Sciatic nerve (tissue), 2 donors: ENCODE measurements around the gene ATPAF1. TPM values are rescaled to one million over a fixed set of nuclear protein-coding genes. Genes with fewer than 3 reads are reported as not detected.

Experiments used
- ATAC-seq: fragments of 200-7000 bp; cut with Tn5 transposase; one replicate; pipeline ENCODE4 v1.9.1; 2020; ENCODE audit warnings: mild to moderate bottlenecking, moderate library complexity
- DNase-seq: peaks from one replicate; pipeline ENCODE4 v3.0.0-alpha.2; 2020; ENCODE audit warnings: low spot score
- intact Hi-C: fragments of 100-400 bp; cut with DNase I; formaldehyde crosslinking; loops from one replicate; pipeline ENCODE4 v1.14.2; 2022
- total RNA-seq: library from RNA; stranded (reverse); fragmentation: NEBNext Ultra II Directional; extraction: Animal tissue kit (Norgen Biotek cat#: 25700); gene quantifications from one replicate; pipeline ENCODE4 v1.2.1, GENCODE V29; 2021
- donor health status: DM: no; HTN: no; CAD: no.
- donor health status: DM: no; HTN: no; CAD: no.

Gene ATPAF1
- total RNA-seq, 1 donor from 2014 or later: 24.0 TPM

GRCh38 chr1:46621930-46622329 is 46.2 kb downstream of the ATPAF1 start:
- intact Hi-C loops: no loop called here
- no peak for ATAC-seq

GRCh38 chr1:46619656-46620258 is 48.4 kb downstream of the ATPAF1 start:
- intact Hi-C loops: no loop called here
- ATAC-seq (no peak), DNase-seq (no peak)

More at GRCh38 chr1:46621930-46622329, 46.2 kb downstream of the ATPAF1 start:
- no peak for DNase-seq

DNA sequence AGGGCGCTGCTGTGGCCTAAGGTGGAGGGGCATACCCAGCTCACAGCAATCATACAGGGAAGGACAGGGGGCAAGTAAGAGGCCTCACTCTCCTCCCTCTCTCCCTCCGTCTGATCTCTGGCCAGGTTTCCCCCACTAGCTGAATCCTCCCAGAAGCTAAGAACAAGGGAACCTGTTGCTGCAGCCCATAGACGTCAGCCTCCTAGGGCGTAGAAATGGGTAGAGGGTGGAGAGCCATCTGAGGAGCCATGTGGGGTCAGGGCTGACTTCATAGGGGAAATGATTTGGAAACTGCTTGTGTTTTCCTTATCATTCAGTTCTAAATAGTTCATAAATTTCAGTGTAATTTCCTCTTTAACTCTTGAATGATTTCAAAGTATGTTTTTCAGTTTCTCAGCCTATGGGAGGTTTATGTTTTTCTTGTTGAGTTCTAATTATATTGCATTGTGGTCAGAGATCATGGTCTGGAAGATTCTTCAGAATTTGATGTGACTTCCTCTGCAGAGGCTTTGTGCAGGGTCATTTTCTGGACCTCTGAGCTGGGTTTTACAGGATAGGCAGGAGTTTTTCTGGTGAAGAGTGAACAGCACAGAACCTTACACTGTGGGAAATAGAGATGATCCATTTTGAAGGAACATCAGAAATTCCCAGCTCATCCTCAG is 49.3 kb downstream of the ATPAF1 start:
- DNase-seq (no peak), ATAC-seq (no peak)
- intact Hi-C loops: no loop called here

DNA sequence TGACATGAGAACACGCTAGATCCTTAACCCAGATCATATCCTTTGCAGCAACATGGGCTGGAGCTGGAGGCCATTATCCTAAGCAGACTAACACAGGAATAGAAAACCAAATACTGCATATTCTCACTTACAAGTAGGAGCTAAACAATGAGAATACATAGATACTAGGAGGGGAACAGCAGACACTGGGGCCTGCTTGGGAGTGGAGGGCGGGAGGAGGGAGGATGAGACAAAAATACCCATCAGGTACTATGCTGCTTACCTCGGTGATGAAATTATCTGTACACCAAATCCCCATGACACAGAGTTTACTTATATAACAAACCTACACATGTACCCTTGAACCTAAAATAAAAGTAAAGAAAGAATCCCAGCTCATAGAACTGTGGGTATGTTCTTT is 50.3 kb downstream of the ATPAF1 start:
- intact Hi-C loops: no loop called here
- ATAC-seq (no peak), DNase-seq (no peak)

- ATAC-seq (peak; percentile 57), DNase-seq (no peak)
- intact Hi-C loops: no loop called here
Observed at GRCh38 chr1:46617108-46617800, 50.9 kb downstream of the ATPAF1 start.

GRCh38 chr1:46616277-46617107 is 51.7 kb downstream of the ATPAF1 start, which contains the start of gene MOB3C:
MOB3C (minus strand) TSS chr1:46616811; CDS start chr1:46613321, 3,490 bp downstream.
- ATAC-seq: peak; percentile 93
- DNase-seq: peak; percentile 92

DNA sequence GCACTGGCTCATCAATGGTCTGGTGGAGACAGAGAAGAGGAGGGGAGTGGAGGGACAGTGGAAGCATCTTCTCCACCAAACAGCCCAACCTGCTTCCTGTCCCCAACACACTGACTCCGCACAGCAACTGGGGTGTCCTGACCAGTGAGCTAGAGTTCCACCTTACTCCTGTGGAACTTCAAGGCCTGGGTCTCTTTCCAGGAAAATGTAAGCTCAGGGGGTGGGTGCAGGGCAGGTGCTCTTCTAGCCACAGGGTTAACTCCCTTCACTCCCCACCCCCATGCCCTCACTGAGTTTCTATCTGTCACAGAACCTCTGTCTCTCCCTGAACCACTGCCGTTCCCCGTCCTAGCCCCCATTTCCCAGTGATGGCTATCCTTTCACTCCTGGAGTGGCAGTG is 52.4 kb downstream of the ATPAF1 start:
- ATAC-seq: no peak
- intact Hi-C loops: no loop called here
- DNase-seq: no peak

More at GRCh38 chr1:46616277-46617107, 51.7 kb downstream of the ATPAF1 start, which contains the start of gene MOB3C:
- intact Hi-C loops: no loop called here

- no peak for ATAC-seq
- intact Hi-C loops: no loop called here
- DNase-seq: no peak
Observed at GRCh38 chr1:46615088-46615487, 53.1 kb downstream of the ATPAF1 start.

- ATAC-seq (no peak), DNase-seq (no peak)
- intact Hi-C loops: no loop called here
Observed at GRCh38 chr1:46614604-46614984, 53.6 kb downstream of the ATPAF1 start.

- ATAC-seq (peak; percentile 84), DNase-seq (peak; percentile 92)
- intact Hi-C loops: no loop called here
Observed at GRCh38 chr1:46613661-46614603, 54.2 kb downstream of the ATPAF1 start.

GRCh38 chr1:46612937-46613660 is 55.1 kb downstream of the ATPAF1 start:
- no peak for ATAC-seq
- no peak for DNase-seq
- intact Hi-C loops: no loop called here

- DNase-seq (no peak), ATAC-seq (no peak)
- intact Hi-C loops: no loop called here
Observed at GRCh38 chr1:46611691-46612221, 56.4 kb downstream of the ATPAF1 start.

DNA sequence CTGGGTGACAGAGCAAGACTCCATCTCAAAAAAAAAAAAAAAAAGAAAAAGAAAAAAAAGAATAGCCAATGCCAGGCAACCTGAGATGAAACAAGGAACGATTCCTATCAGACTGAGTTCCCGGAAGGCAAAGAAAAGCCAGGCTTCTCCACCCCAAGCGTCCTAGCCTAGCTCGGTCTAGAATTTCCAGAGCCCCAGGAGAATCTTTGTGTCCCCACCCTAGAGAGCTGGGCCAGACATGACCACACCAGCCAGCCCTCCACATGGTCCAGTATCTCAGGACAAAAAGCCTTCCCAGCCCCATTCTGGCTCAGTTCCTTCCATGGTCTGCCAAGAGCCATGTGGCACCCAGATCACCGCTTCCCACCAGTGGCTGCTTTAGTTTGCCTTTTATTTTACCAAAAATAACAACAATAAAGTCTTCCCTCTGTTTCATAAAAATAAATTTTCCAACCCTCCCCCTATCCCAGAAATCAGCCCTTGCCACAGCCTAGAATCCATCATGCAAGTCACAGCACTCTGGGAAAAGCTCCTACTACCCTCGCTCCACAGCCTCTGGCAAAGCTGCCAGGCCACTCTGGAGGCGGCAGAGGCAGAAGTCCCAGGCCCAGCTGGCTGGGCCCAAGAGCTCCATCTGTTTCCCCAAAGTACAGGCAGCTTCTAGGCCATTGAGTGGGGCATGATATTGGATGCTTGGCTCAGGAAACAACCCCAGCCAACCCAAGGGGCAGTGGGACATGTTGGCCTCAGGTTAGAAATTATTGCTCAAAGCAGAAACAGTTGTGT is 60.6 kb downstream of the ATPAF1 start:
- DNase-seq: no peak
- no peak for ATAC-seq

DNA sequence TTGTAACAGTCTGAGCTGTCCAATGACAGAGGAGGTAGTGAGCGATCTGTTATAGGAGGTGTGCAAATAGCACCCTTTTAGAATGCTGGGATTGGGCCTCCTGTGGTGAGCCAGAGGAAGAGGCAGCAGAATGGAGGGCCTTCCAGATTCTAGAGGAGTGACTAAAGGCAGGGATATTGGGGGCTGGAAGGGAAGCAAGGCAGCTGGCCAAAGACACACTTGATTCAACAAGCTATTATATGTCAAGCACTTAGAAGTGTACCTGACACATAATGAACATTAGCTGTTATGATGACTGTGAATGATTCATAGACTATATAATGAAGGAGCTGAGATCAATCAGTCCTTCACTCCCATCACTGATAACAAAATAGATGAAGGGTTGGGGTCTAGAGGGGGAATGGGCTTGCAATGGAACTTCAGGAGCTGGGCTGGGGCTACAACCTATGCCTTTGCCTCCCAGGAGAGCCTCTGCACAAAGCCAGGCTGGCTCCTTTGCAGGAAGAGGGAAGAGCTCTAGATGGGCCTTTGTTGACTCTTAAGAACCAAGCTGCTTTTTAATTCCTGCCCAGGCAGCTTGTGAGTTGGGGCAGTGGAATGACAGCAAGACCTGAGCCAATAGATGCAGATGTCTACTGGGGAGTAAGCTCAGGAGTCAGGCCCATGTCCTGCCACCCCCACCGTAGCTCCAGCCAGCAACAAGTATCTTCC is 61.8 kb downstream of the ATPAF1 start:
- intact Hi-C loops: no loop called here
- ATAC-seq (no peak), DNase-seq (no peak)

More for the DNA sequence above, 60.6 kb downstream of the ATPAF1 start:
- intact Hi-C loops: no loop called here

DNA sequence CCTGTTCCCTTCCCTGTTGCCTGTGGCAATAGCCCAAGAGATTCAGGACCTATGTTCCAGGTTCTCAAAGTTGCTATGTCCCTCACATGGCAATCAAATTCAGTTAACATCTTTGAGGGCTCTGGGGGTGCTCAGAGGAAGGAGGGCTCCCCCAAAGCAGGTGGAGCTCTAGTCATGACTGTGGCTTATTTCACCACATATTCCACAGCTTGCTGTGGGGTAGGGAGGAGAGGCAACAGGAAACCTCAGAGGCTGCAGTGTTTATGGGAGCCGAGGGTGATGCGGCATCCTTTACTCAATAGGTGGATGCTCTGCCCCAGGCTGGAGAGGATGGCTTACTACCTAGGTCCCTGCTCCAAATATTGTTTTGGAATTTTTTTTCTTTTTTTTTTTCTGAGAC is 62.9 kb downstream of the ATPAF1 start:
- DNase-seq (no peak), ATAC-seq (no peak)
- intact Hi-C loops: no loop called here
